HFF-Myc (cell line): ENCODE data around the gene DTL.

Source experiments
- DNase-seq: peaks from one replicate; pipeline ENCODE4 v3.0.0-alpha.2; 2011; ENCODE audit warnings: low read depth; ENCODE audit errors: extremely low read depth
- H3K4me3 ChIP-seq: replicated peaks from 2 replicates; pipeline ENCODE4 v1.5.1; 2011; ENCODE audit warnings: low read depth, mild to moderate bottlenecking, control low read depth, low read length
- TF ChIP-seq, protein P1 (sequence below): IDR thresholded peaks from 2 replicates; pipeline ENCODE4 v1.5.1; 2012; ENCODE audit warnings: mild to moderate bottlenecking, low read depth, low read length, control low read depth; ENCODE audit errors: missing control alignments

The DTL gene

DNA sequence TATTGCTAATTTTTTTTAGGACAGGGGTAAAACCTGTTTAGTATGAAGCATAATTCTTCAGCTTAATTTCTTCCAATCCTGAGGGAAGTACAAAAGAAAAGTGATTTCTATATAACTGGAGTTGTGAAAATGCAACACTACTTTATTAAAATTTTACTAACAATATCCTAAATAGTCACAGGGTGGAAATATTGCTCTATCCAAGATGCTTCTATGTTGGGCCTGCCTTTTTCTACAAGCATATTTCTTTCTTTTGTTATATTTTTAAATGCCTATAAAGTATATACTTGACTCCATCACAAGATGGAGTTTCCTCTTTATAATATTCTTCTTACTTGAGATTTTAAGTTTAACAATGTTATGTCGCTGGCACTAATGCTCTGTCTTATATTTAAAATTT is 37.9 kb downstream of the DTL start:
- no peak overlapping the region for H3K4me3 ChIP-seq
- DNase-seq = no peak
- TF ChIP-seq, protein P1, sequence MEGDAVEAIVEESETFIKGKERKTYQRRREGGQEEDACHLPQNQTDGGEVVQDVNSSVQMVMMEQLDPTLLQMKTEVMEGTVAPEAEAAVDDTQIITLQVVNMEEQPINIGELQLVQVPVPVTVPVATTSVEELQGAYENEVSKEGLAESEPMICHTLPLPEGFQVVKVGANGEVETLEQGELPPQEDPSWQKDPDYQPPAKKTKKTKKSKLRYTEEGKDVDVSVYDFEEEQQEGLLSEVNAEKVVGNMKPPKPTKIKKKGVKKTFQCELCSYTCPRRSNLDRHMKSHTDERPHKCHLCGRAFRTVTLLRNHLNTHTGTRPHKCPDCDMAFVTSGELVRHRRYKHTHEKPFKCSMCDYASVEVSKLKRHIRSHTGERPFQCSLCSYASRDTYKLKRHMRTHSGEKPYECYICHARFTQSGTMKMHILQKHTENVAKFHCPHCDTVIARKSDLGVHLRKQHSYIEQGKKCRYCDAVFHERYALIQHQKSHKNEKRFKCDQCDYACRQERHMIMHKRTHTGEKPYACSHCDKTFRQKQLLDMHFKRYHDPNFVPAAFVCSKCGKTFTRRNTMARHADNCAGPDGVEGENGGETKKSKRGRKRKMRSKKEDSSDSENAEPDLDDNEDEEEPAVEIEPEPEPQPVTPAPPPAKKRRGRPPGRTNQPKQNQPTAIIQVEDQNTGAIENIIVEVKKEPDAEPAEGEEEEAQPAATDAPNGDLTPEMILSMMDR = no peak

DNA sequence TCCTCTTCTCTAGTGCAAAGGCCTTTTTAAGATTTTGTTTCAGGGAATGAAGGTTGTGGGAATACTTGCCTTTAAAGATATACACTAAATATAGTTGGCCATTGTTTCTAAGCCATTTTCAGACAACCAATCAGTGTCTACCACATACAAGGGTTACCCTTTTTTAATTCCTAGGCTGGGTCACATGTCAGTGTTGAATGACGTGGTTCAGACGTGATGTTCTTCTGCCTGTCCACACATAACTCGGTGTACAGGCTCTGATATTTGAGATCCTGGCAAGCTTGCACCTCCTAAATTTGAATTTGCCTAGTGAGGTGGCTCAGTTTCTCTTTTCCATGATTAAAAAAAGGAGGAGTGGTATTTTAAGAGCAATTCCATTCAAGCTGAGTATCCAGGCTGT is 38.8 kb downstream of the DTL start:
- no peak overlapping the region for H3K4me3 ChIP-seq
- no peak for DNase-seq
- TF ChIP-seq, protein P1 = no peak

- no peak for DNase-seq
- H3K4me3 ChIP-seq = no peak overlapping the region
- TF ChIP-seq, protein P1 = no peak
Observed at GRCh38 chr1:212074856-212075255, 39.3 kb downstream of the DTL start.

GRCh38 chr1:212077028-212077427 is 41.5 kb downstream of the DTL start:
- no peak overlapping the region for H3K4me3 ChIP-seq
- TF ChIP-seq, protein P1 = no peak
- no peak for DNase-seq

- TF ChIP-seq, protein P1 = no peak
- no peak for DNase-seq
- no peak overlapping the region for H3K4me3 ChIP-seq
Observed at GRCh38 chr1:212078826-212079225, 43.3 kb downstream of the DTL start.

GRCh38 chr1:212082765-212083406 is 47.3 kb downstream of the DTL start:
- no peak overlapping the region for H3K4me3 ChIP-seq
- TF ChIP-seq, protein P1 = no peak
- no peak for DNase-seq
